HepG2 (cell line): Measurements from ENCODE around the gene SNAPC4. TPM values are rescaled to one million over a fixed set of nuclear protein-coding genes. Genes with fewer than 3 reads are reported as not detected.

ENCODE experiments used
- ATAC-seq: fragments of 200-7000 bp; cut with Tn5 transposase; 3 replicates; pipeline ENCODE4 v1.9.1; 2020; ENCODE audit warnings: mild to moderate bottlenecking, moderate library complexity
- BruUV-seq: library from RNA; stranded (reverse); fragments of 400-500 nt; replicated peaks from 2 replicates; lab custom pipeline; 2021; lab: Mats Ljungman, UMichigan
- CTCF ChIA-PET: fragments of 300-600 bp; formaldehyde crosslinking; extraction: SDS; loops from one replicate; lab custom pipeline; 2021; ENCODE audit warnings: low total read pairs, inconsistent platforms, low intra/inter-chr PET ratio; lab: Yijun Ruan, JAX
- POLR2A ChIA-PET: fragments of 350-600 bp; sonication (Branson Sonifier 250); formaldehyde crosslinking; loops from one replicate; lab custom pipeline; 2020; ENCODE audit warnings: antibody characterized with exemption, inconsistent platforms; lab: Yijun Ruan, JAX
- DNase-seq: peaks from one replicate; pipeline ENCODE4 v3.0.0-alpha.2; 2015; ENCODE audit warnings: low spot score
- FAIRE-seq: peaks from 3 replicates; lab custom pipeline; 2011; peaks lifted over from hg19 to GRCh38; lab: Jason Lieb, UNC
- H2AFZ ChIP-seq: one replicate; pipeline ENCODE4 v1.6.1; 2011; ENCODE audit warnings: low read length, inconsistent platforms
- H3K27ac ChIP-seq: fragments of 300-600 bp; 3 replicates; pipeline ENCODE4 v1.8.0; 2011; ENCODE audit warnings: mixed run types, mild to moderate bottlenecking, mixed read lengths, low read length, inconsistent platforms; ENCODE audit not compliant: insufficient read depth; ENCODE audit errors: extremely low read length
- H3K27me3 ChIP-seq, 2 experiments: fragments of 200-600 bp in 1 of 2; 2 replicates in 1 of 2; 3 replicates in 1 of 2; pipeline versions ENCODE4 v1.6.0 to v1.8.0; 2011; ENCODE audit warnings: low read length in 2 of 2, mild to moderate bottlenecking in 2 of 2, moderate library complexity in 2 of 2, inconsistent platforms in 1 of 2; ENCODE audit not compliant: insufficient read depth in 2 of 2, control insufficient read depth in 1 of 2
- H3K36me3 ChIP-seq, 2 experiments: fragments of 200-600 bp in 1 of 2; replicated peaks in 1 of 2; 2 replicates in 1 of 2; 3 replicates in 1 of 2; pipeline versions ENCODE4 v1.5.1 to v1.8.0; 2011; ENCODE audit warnings: low read length in 2 of 2, inconsistent platforms in 1 of 2; ENCODE audit not compliant: insufficient read depth in 2 of 2, control insufficient read depth in 1 of 2
- H3K4me1 ChIP-seq: 2 replicates; pipeline ENCODE4 v1.5.1; 2012; ENCODE audit warnings: low read length, inconsistent platforms; ENCODE audit not compliant: insufficient read depth
- H3K4me2 ChIP-seq: 2 replicates; pipeline ENCODE4 v1.6.0; 2011; ENCODE audit warnings: low read depth, low read length, inconsistent platforms
- H3K4me3 ChIP-seq, 3 experiments: fragments of 200-600 bp in 1 of 3; sonication (generic), shearing (Covaris generic) in 1 of 3; replicated peaks in 1 of 3; 2 replicates each; pipeline ENCODE4 v1.5.1; 2011 to 2016; ENCODE audit warnings: low read length in 3 of 3, inconsistent platforms in 2 of 3, low read depth in 2 of 3, mild to moderate bottlenecking in 2 of 3, control low read depth in 1 of 3, mixed read lengths in 1 of 3; ENCODE audit not compliant: insufficient read depth in 1 of 3
- H3K79me2 ChIP-seq: one replicate; pipeline ENCODE4 v1.6.1; 2011; ENCODE audit warnings: low read length, inconsistent platforms; ENCODE audit not compliant: insufficient read depth
- H3K9ac ChIP-seq: 2 replicates; pipeline ENCODE4 v1.6.0; 2011; ENCODE audit warnings: mild to moderate bottlenecking, low read depth, low read length, inconsistent platforms; ENCODE audit not compliant: insufficient read depth
- H3K9me3 ChIP-seq: 2 replicates; pipeline ENCODE4 v1.5.1; 2012; ENCODE audit warnings: mild to moderate bottlenecking, low read length
- H4K20me1 ChIP-seq: 2 replicates; pipeline ENCODE4 v1.6.0; 2011; ENCODE audit warnings: inconsistent platforms, mild to moderate bottlenecking, low read length, moderate library complexity; ENCODE audit not compliant: insufficient read depth
- AGO2 ChIP-seq: fragments of 200-400 bp; formaldehyde crosslinking; optimal IDR thresholded peaks from 2 replicates; pipeline ENCODE3; 2017; ENCODE audit warnings: mild to moderate bottlenecking, low read depth, low read length, moderate library complexity
- DRAP1 ChIP-seq: IDR thresholded peaks from 2 replicates; pipeline ENCODE4 v1.6.1; 2016; ENCODE audit warnings: missing genetic modification reagents, missing compliant biosample characterization
- GABPA ChIP-seq, 2 experiments: IDR thresholded peaks; 2 replicates each; pipeline ENCODE4 v1.6.1; 2011 to 2016; ENCODE audit warnings: low read depth in 2 of 2, low read length in 1 of 2, missing biosample characterization in 1 of 2, missing genetic modification characterization in 1 of 2
- HOXA3 ChIP-seq: sonication (generic); formaldehyde crosslinking; IDR thresholded peaks from 2 replicates; pipeline ENCODE4 v1.5.0; 2020; ENCODE audit warnings: missing genetic modification reagents
- IRX3 ChIP-seq: sonication (generic); formaldehyde crosslinking; IDR thresholded peaks from 2 replicates; pipeline ENCODE4 v1.8.1; 2023; ENCODE audit warnings: mild to moderate bottlenecking, low read depth, missing genetic modification reagents, borderline replicate concordance
- JARID2 ChIP-seq: sonication (generic); formaldehyde crosslinking; IDR thresholded peaks from 2 replicates; pipeline ENCODE4 v1.8.1; 2023; ENCODE audit warnings: missing genetic modification reagents, inconsistent platforms; ENCODE audit not compliant: insufficient replicate concordance
- MIER3 ChIP-seq: IDR thresholded peaks from 2 replicates; pipeline ENCODE4 v1.6.1; 2016; ENCODE audit warnings: missing compliant biosample characterization, borderline replicate concordance
- MTA1 ChIP-seq: sonication (generic); formaldehyde crosslinking; IDR thresholded peaks from 2 replicates; pipeline ENCODE4 v1.4.0; 2020; ENCODE audit warnings: missing genetic modification reagents, mild to moderate bottlenecking, borderline replicate concordance
- NPAS2 ChIP-seq: sonication (generic); formaldehyde crosslinking; IDR thresholded peaks from 2 replicates; pipeline ENCODE4 v1.8.0; 2022; ENCODE audit warnings: mild to moderate bottlenecking, missing genetic modification reagents, borderline replicate concordance
- PHF8 ChIP-seq: sonication (generic); formaldehyde crosslinking; IDR thresholded peaks from 2 replicates; pipeline ENCODE4 v1.5.0; 2020; ENCODE audit warnings: missing genetic modification reagents
- RBFOX2 ChIP-seq: fragments of 200-400 bp; formaldehyde crosslinking; IDR thresholded peaks from 2 replicates; pipeline ENCODE4 v1.6.1; 2017; ENCODE audit warnings: low read depth, mild to moderate bottlenecking, low read length
- SATB2 ChIP-seq: sonication (generic); formaldehyde crosslinking; IDR thresholded peaks from 2 replicates; pipeline ENCODE4 v1.5.0; 2020; ENCODE audit warnings: missing genetic modification reagents
- TMF1 ChIP-seq: sonication (generic); formaldehyde crosslinking; IDR thresholded peaks from 2 replicates; pipeline ENCODE4 v1.8.1; 2022; ENCODE audit warnings: low read depth, missing genetic modification reagents
- ZNF569 ChIP-seq: sonication (generic); formaldehyde crosslinking; IDR thresholded peaks from 2 replicates; pipeline ENCODE4 v1.5.0; 2020; ENCODE audit warnings: mild to moderate bottlenecking, missing genetic modification reagents, moderate library complexity, borderline replicate concordance
- ZNF598 ChIP-seq: sonication (generic); formaldehyde crosslinking; IDR thresholded peaks from 2 replicates; pipeline ENCODE4 v1.5.1; 2020; ENCODE audit warnings: mild to moderate bottlenecking, missing genetic modification reagents, borderline replicate concordance
- ZNF777 ChIP-seq: sonication (generic); formaldehyde crosslinking; IDR thresholded peaks from 2 replicates; pipeline ENCODE4 v1.4.0; 2020; ENCODE audit warnings: missing genetic modification reagents
- WGBS: methylation state at CpG from one replicate; pipeline ENCODE4 v1.1.6; 2017; ENCODE audit warnings: low lambda C conversion rate; 5-methylcytosine and 5-hydroxymethylcytosine counted together
- in situ Hi-C: cut with HindIII; loops from 2 replicates; pipeline ENCODE4 v1.10.0; 2017; ENCODE audit warnings: low pct_unique_long_range_greater_than_20kb; ENCODE audit not compliant: extremely low pct_ligation_motif_present
- intact Hi-C: fragments of 100-400 bp; cut with micrococcal nuclease; formaldehyde crosslinking; loops from one replicate; pipeline ENCODE4 v1.10.0; 2022; ENCODE audit not compliant: unreplicated experiment
- polyA plus RNA-seq, 8 experiments: library from polyadenylated mRNA; depleted of rRNA in 3 of 8; stranded (reverse) in 7 of 8; unstranded in 1 of 8; fragments of >200 nt; fragmentation: Illumina TruSeq in 4 of 8; extraction: Trizol in 4 of 8; gene quantifications; 2 replicates each; pipeline versions ENCODE4 v1.2.1 to v1.2.3, GENCODE V29; 2011 to 2016; ENCODE audit warnings: low read depth in 4 of 8, missing spikeins in 1 of 8, mixed read lengths in 1 of 8; ENCODE audit not compliant: insufficient read depth in 1 of 8
- total RNA-seq, 5 experiments: library from RNA; depleted of rRNA; stranded (reverse); fragments of >200 nt; fragmentation: Illumina TruSeq; extraction: Trizol; gene quantifications; 2 replicates each; pipeline ENCODE4 v1.2.3, GENCODE V29; 2016; ENCODE audit warnings: low read depth in 1 of 5
- TF ChIP-seq, protein P1 (sequence below): IDR thresholded peaks from 2 replicates; pipeline ENCODE4 v1.6.1; 2016; ENCODE audit warnings: mild to moderate bottlenecking, missing biosample characterization, missing genetic modification reagents

The SNAPC4 gene
- total and polyA plus RNA-seq, 2 of the 13 experiments (the other 11 are each of a cell fraction or from before 2014, with no cell fraction given), result 2.0 to 6.0 TPM

- TF ChIP-seq PHF8 (CRISPR knock-in tag), result no peak
Observed at GRCh38 chr9:136381311-136381710, 18.7 kb downstream of the SNAPC4 start (continued).

DNA sequence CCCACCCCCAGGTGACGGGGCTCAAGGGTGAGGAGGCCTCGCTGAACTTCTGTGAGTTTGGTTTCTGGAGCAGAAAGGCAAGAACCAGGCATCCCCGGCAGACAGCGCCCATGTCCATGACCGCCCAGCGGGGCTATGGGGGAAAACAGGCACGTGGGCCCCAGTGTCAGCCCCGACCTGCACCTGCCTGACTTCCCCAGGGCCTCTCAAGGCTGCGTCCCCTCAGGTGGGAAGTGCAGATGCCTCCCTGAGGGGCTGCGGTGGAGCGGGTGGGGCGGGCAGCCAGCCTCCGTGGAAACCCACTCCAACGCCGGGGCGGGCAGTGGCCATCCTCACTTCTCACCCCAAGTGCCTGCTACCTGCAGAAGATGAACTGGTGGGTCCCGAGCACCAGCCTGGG is 19.6 kb downstream of the SNAPC4 start:
- Histone ChIP-seq H3K4me2 (no peak overlapping the region), H3K9me3 (no peaks in the 10 kb centered on the region), H4K20me1 (no peaks in the 10 kb centered on the region), H3K4me1 (0 out of 2 replicates have a peak, but pooled peaks cover 7% of the 10 kb centered on the region), H2AFZ (no peak overlapping the region), H3K27me3 (no peaks in the 10 kb centered on the region), H3K27ac (no peak overlapping the region), H3K9ac (no peak overlapping the region), H3K4me3 (no peak overlapping the region), H3K79me2 (no peaks in the 10 kb centered on the region), H3K36me3 (peaks cover 20 to 41% of the 10 kb centered on the region in 2 experiments; a peak in 3 of 5 replicates)
- TF ChIP-seq RBFOX2 (no peak), AGO2 (peak; percentile 66), ZNF569 (CRISPR knock-in tag) (no peak), IRX3 (CRISPR knock-in tag) (no peak)
- no peak for ATAC-seq
- 100% methylated on average over 1 of the region's 17 CpGs for WGBS
- DNase-seq, result no peak
- POLR2A ChIA-PET, result interaction anchor here (1.3 kb wide), 1 partner anchor 17 kb away, joined by 3 read pairs; the partner anchor contains the start of gene DNLZ
- intact Hi-C loops, result no loop called here
- CTCF ChIA-PET, result no interaction called here
- in situ Hi-C loops, result no loop called here
- no TSS peak for BruUV-seq
- no peak for FAIRE-seq

- in situ Hi-C loops (no loop called here), intact Hi-C loops (no loop called here)
- Histone ChIP-seq H3K27ac (no peak overlapping the region), H3K27me3 (no peaks in the 10 kb centered on the region), H3K4me3 (no peak overlapping the region), H4K20me1 (no peaks in the 10 kb centered on the region), H3K9me3 (no peaks in the 10 kb centered on the region), H2AFZ (no peak overlapping the region), H3K9ac (no peak overlapping the region), H3K4me2 (no peak overlapping the region), H3K36me3 (peaks cover 20 to 37% of the 10 kb centered on the region in 2 experiments; a peak in 3 of 5 replicates), H3K79me2 (no peaks in the 10 kb centered on the region), H3K4me1 (0 out of 2 replicates have a peak, but pooled peaks cover 7% of the 10 kb centered on the region)
- no TSS peak for BruUV-seq
- WGBS, result 100% methylated on average over 3 of the region's 11 CpGs
- FAIRE-seq (no peak), DNase-seq (no peak), ATAC-seq (no peak)
- ChIA-PET CTCF (no interaction called here), POLR2A (no interaction called here)
- TF ChIP-seq HOXA3 (CRISPR knock-in tag), result no peak
- no peak for TF ChIP-seq MTA1
- TF ChIP-seq, protein P1, sequence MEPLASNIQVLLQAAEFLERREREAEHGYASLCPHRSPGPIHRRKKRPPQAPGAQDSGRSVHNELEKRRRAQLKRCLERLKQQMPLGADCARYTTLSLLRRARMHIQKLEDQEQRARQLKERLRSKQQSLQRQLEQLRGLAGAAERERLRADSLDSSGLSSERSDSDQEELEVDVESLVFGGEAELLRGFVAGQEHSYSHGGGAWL, result no peak
- no peak for TF ChIP-seq MIER3 (CRISPR knock-in tag)
- no peak for TF ChIP-seq JARID2 (CRISPR knock-in tag)
- TF ChIP-seq DRAP1 (CRISPR knock-in tag), result no peak
- TF ChIP-seq ZNF777, result no peak
- no peak for TF ChIP-seq ZNF598 (CRISPR knock-in tag)
- TF ChIP-seq SATB2 (CRISPR knock-in tag), result no peak
- no peak for TF ChIP-seq TMF1 (CRISPR knock-in tag)
- no peak for TF ChIP-seq NPAS2 (CRISPR knock-in tag)
- TF ChIP-seq GABPA (IDR thresholded peaks at IDR 0.05; ENCODE audit: low read depth, low read length), result no peak
- TF ChIP-seq GABPA (CRISPR knock-in tag; IDR thresholded peaks at IDR 0.05; ENCODE audit: low read depth), result no peak
Observed at GRCh38 chr9:136379891-136380290, 20.1 kb downstream of the SNAPC4 start.
